GM10847 (cell line): Measurements from ENCODE around the gene FFAR2.

Experiments
- POLR2A ChIP-seq: IDR thresholded peaks from 2 replicates; pipeline ENCODE4 v1.6.1; 2011; ENCODE audit not compliant: insufficient read length; ENCODE audit errors: extremely low read depth

The FFAR2 gene

GRCh38 chr19:35419046-35419445 lies 29.0 kb upstream of the FFAR2 start:
- no peak for TF ChIP-seq POLR2A

DNA sequence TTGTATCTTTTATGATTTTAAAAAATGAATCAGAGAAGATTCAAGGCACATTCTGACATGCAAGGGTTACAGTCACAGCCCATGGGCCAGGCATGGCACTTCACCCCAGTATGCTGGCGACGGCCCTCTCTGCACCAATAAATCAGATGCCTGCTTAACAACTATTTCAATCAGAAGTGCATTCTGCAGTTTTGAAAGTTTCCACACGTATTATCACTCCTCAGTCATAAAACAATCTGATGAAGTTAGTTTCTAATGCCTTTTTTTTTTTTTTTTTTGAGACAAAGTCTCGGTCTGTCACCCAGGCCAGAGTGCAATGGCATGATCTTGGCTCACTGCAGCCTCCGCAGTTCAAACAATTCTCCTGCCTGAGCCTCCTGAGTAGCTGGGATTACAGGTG lies 28.3 kb upstream of the FFAR2 start:
- TF ChIP-seq POLR2A = no peak

DNA sequence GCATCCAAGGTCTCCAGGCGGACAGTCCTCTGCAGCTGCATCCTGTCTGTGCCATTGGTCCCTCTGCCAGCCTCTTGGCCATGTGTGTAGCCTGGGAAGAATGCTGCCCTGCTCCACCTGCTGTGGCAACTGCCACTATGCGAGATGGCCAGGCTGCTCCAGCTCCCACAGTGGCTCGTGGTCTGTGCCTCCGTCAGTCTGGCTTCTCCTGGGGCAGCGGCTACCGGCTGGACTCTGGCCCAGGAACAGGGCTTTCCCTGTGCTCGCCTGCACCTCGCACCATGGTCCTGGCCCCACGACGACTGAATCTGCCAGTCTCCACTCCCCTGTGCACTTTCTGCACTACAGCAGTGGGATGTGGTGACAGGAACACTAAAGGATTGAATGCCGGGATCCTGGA lies 26.7 kb upstream of the FFAR2 start:
- TF ChIP-seq POLR2A = no peak

GRCh38 chr19:35425682-35426081 lies 22.4 kb upstream of the FFAR2 start:
- TF ChIP-seq POLR2A = no peak

DNA sequence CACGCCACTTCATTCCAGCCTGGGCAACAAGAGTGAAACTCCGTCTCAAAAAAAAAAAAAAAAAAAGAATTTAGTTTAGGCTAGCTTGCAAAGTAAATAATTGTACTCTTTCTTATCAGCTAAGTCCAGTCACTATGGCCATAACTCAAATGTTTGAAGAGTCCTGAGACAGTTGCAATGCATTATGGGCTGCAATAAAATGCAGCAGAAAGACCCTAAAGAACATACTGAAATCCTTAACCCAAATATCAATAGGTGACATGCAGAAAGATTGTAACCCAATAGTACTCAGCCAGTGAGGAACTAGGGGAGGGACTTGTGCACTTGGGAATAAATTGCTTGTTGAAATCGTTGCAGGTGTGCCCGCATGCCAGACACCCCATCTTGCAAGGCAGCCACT lies 20.9 kb upstream of the FFAR2 start:
- TF ChIP-seq POLR2A = no peak

DNA sequence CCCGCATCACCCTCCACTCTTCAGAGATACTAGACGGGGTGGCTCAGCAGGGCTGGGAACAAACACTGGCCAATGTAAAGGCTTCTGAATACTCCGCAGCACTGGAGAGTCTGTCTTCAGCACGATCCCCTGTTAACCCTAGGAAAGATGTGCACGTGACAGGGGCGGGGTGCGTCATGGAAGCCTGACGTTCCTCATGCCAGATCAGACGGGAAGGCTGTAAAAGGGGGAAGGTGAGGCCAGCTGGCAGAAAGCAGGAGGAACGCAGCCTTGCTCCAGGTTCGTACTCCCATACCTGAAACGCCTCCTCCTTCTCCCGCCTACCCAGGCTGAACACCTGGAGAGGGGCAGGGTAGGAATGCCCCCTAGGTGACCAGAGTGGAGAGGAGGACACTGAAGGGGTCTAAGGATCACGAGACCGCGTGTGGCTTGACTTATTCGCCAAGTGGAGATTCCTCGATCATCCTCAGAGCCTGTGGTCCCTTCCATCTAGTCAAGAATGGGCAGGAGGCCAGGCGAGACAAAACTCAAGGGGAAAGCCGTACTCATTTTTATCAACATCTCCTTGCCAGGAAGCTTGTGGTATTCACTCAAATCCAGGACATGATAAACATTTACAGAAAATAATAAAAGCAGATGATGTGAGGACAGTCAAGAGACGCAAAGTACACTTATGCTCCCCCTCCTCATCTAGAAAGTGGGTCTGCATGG lies 18.2 kb upstream of the FFAR2 start:
- no peak for TF ChIP-seq POLR2A

GRCh38 chr19:35430409-35431144 lies 17.5 kb upstream of the FFAR2 start:
- no peak for TF ChIP-seq POLR2A

DNA sequence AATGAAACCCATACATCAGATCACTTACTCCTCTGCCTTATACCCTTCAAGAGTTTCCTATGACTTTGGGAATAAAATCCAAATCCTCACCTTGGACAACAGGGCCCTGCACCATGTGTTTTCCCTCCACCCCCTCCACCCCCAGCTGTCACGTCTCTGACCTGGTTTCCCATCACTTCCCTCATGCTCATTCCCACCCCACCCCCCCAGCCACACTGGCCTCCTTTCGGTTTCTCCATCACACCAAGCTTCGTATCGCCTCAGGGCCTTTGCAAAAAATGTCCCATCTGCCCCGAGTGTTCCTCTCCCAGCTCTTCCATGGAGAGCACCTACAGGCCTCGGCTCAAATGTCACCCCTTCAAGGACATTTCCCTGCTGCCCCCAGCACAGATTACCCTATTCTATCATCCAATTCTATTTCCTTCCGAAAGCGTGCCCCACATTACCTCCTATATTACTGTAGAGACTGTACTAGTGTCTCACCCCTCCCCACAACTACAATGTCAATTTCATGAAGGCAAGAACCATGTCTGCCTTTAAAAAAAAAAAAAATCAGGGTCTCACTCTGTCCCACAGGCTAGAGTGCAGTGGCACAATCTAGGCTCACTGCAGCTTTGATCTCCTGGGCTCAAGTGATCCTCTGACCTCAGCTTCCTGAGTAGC lies 16.8 kb upstream of the FFAR2 start:
- TF ChIP-seq POLR2A = no peak

- TF ChIP-seq POLR2A = no peak
Observed at GRCh38 chr19:35432911-35433310, 15.1 kb upstream of the FFAR2 start.

- no peak for TF ChIP-seq POLR2A
Observed at GRCh38 chr19:35433448-35433847, 14.6 kb upstream of the FFAR2 start.

DNA sequence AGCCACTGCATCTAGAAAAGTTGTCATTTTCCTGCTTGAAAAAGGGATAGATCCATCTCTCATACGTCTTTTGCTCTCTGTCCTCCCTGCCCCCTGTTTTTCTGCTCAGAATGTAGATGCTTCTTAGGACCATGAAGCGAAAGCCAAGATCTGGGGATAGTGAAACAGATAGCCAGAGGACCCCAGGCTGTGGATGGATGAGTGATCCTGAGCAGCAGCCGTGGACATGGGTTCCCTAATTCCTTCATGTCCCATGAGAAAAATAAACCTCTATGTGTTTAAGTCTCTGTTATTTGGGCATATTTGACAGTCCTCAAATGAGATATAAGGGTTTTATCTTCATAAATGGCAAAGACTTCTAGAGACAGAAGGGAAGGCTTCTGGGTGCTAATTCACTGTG lies 12.2 kb upstream of the FFAR2 start:
- no peak for TF ChIP-seq POLR2A

DNA sequence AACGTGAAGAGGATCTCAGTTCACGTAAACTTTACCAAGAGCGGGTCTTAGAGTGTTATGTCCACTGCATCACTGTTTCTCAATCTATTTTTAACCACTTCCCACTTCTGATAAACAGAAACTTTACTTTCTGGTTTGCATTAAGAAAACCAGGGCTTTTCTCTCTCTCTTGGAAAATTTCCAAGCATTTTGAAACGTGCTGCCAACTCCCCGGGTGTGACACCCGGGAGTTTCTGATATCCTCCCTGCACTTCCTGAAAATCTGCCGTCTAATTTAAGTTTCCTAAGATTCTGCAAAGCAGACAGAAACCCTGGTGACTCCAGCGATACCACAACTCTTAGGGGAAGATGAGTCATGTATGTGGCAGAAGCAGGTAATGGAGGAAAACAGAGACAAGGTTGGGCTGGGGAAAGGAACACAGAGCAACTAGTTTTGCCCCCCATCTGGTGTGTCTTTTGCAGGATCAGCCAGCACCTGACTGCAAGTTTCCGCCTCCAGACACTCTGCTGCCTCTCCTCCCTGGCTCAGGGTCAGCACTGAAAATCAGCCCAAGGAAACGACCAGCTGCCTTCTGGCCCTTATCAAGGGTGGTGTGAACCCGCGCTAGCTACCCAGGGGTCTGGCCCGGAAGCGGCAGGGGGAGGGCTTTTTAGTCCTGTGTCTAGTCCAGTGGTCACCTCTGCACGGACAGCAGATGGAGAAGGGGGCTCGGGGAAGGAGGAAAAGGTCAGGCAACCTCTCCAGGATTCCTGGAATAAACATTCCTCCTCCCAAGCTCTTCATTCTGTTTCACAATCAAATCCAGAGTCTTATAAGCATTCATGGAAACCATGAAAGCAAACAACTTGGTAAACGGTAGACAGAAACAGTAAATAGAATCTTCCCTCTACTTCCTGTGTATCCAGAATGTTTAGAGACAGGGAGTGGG lies 11.3 kb upstream of the FFAR2 start:
- TF ChIP-seq POLR2A = no peak

DNA sequence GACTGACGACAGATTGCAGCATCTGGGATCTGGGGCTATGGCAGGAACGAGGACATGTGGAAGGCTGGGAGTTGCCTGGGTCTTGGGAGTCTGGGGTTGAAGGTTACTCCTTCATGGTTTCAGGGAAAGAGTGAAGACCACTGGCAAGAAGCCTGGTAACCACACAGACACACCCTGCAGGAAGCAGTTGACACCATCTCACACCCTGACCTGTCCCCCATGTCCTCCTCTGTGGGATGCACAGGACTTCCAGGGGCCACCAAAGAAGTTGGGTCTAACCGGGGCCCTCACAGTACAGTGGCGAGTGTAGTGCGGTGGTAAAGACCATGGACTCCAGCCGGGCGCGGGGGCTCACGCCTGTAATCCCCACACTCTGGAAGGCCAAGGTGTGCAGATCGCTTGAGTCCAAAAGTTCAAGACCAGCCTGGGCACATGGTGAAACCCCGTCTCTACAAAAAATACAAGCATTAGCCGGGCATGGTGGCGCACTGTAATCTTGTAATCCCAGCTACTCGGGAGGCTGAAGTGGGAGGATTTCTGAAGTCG lies 10.6 kb upstream of the FFAR2 start:
- TF ChIP-seq POLR2A = no peak

GRCh38 chr19:35438096-35438495 lies 10.0 kb upstream of the FFAR2 start:
- TF ChIP-seq POLR2A = no peak

GRCh38 chr19:35438527-35438926 lies 9.5 kb upstream of the FFAR2 start:
- TF ChIP-seq POLR2A = no peak
